OCI-M1 (cell line): Measurements from ENCODE around the gene ZNF396.

ENCODE experiments used
- DNase-seq: peaks from one replicate; lab custom pipeline; 2025; lab: John Stamatoyannopoulos, UW

The ZNF396 gene

GRCh38 chr18:35383136-35383535 is 6.0 kb upstream of the ZNF396 start:
- DNase-seq: no peak

DNA sequence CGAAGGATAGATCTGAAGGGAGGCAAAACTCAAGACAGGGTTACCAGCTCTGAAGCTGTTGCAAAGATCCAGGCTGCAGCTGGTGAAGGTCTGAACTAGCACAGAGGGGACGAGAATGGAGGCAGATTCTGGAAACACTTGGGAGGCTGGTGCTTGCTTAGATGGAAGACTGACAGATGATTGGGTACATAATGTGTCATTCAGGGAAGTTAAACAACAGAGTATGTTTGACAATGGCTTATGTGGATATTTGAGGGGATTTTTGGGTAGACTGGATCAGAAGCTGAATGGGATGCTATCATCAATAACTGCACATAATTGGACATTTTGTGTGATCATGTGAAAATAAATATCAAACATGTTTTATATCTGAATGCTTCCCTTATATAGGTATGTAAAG is 2.3 kb upstream of the ZNF396 start:
- DNase-seq: no peak

GRCh38 chr18:35378574-35378896 is 1.4 kb upstream of the ZNF396 start:
- DNase-seq: no peak

GRCh38 chr18:35377875-35378573 is 887 bp upstream of the ZNF396 start:
- DNase-seq: no peak

DNA sequence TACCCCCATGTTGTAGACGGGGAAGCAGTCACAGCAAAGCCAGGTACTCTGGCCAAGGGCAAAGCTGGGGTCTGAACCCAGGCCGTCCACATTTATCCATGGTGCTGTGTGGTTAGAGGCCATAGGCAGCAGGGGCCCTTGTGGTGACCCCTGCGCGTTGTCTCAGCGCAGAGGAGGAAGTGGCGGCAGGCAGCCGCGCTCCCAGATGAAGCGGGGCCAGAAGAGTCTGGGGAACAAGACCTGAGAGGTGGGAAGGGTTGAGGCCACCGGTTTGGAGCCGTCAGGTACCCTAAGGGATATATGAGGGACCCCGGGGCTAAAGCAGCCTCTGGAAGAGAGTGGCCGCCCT is 770 bp downstream of the ZNF396 start:
- peak; percentile 33 for DNase-seq

- no peak for DNase-seq
Measured at GRCh38 chr18:35374708-35375107, 2.4 kb downstream of the ZNF396 start.

DNA sequence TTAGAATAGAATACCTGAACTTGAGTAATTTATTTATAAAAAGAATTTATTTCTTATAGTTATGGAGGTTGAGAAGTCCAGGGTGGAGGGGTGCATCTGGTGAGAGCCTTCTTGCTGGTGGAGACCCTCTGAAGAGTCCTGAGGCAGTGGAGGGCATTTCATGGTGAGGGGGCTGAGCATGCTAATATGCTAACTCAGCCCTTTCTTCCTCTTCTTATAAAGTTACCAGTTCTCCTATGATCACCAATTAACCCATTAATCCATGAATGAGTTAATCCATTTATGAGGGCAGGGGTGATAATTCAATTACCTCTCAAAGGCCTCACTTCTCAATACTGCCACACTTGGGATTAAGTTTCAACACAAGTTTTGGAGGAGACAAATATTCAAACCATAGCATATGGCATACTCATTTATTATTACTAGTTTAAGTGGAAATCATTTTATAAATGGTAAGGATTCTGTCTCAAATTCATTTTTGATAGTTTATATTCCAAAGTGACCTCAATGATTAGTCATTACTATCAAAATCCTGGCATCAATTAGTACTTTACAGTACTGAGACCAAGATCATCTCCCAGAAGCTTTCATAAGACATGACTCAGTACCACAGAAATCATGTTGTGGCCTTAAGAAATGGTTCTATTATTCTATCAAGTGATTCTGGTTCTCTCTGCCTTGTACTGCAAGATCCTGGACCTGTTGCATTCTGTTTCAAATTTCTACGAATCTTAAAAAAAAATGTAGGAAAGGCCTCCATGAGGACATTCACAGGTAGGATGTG is 5.5 kb downstream of the ZNF396 start:
- DNase-seq: no peak

GRCh38 chr18:35369126-35369525 is 8.0 kb downstream of the ZNF396 start:
- no peak for DNase-seq

- DNase-seq: no peak
Measured at GRCh38 chr18:35368595-35368994, 8.5 kb downstream of the ZNF396 start.

- DNase-seq: no peak
Measured at GRCh38 chr18:35362531-35362930, 14.6 kb downstream of the ZNF396 start.

DNA sequence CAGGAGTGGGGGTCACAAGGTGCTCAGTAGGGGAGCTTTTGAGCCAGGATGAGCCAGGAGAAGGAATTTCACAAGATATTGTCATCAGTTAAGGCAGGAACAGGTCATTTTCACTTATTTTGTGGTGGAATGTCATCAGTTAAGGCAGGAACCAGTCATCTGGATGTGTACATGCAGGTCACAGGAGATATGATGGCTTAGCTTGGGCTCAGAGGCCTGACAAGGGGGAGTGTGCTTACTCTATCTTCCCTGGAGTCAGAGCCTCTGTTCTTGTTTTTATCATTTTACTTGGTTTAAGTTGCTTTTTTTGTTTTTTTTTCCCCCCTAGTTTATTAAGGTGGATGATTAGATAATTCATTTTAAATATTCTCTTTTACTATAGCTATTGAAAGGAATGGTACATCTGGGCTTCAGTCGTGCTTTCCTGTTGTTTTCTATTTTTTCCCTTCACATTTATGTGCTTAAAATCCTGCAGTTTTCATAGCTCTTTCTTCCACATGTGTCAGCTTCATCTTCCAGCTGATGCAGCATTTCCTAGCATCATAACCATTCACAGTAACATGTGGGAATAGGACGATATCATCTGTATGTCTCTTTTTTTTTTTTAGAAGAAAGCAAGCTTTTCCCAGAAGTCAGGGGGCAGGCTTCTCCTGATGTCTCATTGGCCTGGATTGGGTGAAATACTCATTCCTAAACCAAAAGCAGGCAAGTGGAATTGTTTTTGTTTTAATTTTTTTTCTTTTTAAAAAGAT is 15.4 kb downstream of the ZNF396 start:
- DNase-seq: no peak

- peak; percentile 82 for DNase-seq
Measured at GRCh38 chr18:35355140-35355618, 22.0 kb downstream of the ZNF396 start.

DNA sequence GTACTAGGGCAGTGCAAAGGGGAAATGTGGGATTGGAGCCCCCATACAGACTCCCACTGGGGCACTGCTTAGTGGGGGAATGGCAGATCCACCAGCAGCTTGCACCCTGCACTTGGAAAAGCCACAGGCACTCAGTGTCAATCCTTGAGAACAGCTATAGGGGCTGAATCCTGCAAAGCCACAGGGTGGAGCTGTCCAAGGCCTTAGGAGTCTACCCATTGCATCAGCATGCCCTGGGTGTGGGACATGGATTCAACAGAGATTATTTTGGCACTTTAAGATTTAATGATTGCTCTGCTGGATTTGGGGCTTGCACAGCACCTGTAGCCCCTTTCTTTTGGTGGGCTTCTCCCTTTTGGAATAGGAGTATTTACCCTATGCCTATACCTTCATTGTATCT is 24.4 kb downstream of the ZNF396 start:
- DNase-seq: no peak

DNA sequence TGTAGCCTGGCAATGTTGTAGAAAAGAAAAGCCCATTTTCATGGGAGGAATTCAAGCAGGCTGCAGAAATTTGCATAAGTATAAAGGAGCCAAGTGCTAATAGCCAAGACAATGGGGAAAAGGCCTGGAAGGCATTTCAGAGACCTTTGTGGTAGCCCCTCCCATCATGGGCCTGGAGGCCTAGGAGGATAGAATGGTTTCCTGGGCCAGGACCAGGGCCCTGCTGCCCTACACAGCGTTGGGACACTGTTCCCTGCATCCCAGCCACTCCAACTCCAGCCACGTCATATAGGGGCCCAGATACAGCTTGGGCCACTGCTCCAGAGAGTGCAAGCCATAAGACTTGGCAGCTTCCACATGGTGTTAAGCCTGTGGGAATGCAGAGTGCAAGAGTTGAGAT is 24.9 kb downstream of the ZNF396 start:
- no peak for DNase-seq

GRCh38 chr18:35348001-35348400 is 29.1 kb downstream of the ZNF396 start:
- no peak for DNase-seq

DNA sequence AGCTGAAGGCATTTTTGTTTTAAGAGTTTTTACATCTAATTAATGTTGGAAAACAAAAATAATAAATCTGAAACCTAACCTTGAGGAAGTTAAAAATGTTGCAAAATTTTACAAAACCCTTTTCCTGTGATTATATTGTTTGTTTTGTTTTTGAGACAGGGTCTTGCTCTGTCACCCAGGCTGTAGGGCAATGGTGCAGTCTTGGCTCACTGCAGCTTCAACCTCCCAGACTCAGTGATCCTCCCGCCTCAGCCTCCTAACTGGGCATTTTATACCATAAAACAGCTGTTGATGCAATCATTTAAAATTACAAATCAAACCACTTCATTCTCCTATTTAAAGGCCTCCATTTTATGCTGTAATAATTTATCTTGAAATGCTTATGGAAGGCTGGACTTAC is 31.2 kb downstream of the ZNF396 start:
- DNase-seq: no peak

GRCh38 chr18:35345460-35345921 is 31.6 kb downstream of the ZNF396 start:
- DNase-seq: no peak

DNA sequence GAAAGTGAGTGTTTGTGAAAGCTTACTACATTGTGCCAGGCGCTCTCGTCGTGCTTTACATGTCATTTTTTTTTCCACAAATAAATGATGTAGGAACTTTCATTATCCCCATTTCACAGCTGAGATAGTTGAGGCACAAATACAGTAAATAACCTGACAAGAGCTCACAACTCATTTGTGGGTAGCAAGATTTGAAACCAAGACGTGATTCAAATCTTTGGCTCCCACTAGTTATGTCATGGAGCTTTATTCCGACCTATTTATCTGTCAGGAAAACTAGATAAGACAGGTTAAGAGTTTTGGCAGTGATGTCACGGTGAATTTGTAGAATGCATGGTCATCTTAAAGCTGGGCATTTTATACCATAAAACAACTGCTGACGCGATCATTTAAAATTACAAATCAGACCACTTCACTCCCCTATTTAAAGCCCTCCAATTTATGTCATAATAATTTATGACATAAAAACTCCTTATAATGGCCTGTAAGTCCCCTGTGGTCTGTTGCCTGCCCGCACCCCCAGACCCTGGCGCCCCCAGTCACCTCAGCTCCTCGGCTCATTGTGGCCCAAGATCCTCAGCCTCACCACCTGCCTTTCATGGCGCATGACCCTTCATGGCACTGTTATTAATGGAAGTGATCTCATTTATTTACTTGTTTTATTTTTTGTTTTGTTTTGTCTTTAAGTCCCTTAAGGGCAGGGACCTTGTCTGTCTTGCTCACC is 32.2 kb downstream of the ZNF396 start:
- DNase-seq: no peak

DNA sequence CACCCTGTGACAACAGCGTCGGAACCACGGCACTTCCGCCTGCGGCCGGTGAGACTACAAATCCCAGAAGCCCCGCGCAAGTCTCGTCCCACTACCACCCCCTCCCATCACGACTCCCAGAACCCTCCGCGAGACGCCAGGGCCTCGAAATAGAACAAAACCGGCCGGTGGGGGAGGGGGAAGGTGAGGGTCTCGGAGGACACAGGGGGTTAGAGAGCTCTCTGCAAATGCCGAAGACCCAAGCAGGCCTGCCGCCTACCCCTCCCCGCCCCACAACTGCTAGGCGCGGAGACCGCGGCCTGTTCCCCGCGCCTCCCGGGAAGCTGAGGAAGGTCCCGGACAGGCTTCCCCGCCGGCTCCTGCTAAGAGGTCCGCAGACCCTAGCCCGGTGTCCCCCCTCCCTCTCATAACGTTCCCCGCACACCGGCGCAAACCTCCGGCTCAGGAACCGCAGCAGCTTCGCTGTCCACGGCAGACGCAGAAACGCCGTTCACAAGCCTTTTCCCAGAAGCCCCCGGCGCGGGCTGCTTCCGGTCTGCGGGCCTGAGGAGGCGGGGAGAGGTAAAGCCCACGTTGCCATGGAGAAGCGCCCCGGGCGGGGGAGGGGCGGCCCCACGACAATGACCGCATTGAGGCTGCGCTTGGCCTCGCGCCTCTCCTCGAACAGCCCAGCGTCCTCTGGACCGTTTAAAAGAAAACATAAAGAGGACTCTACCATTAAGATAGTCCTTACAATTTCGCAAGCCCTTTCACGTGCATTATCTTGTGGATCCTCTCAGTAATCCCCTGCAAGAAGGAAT is 33.0 kb downstream of the ZNF396 start, which contains the start of gene ZNF24:
Gene ZNF24, minus strand, starts transcription at position 485 of the 800 bp plus-strand sequence. CDS start 3,770 bp downstream, outside the sequence.
- peak; percentile 97 for DNase-seq

DNA sequence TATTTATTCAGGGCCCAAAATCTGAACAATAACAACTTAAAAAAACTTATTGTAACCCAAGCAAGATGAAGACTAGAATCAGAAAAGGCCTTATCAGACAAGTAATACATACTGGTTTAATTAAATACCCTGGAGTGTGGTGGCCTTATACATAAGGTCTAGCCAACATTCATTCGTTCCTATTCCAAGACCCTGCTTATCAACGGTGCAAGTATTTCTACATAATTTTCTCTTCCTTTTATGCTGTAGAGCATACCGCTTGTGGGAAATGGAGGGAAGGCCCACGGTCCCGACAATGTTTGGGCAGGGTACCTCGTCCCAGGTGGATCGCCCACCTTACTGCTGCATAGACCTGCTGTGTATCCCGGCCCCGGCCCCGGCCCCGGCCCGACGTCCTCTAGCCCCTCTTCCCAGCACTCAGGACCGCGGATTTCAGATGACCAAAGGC is 33.6 kb downstream of the ZNF396 start:
- DNase-seq: peak; percentile 53

GRCh38 chr18:35337286-35337685 is 39.9 kb downstream of the ZNF396 start:
- DNase-seq: no peak
